ENCODE measurements around the gene BCO2. TPM values are rescaled to one million over a fixed set of nuclear protein-coding genes. Genes with fewer than 3 reads are reported as not detected.
A peak's percentile ranks its signal among the peaks of the same experiment; 100 is the strongest.

BCO2 gene
- total RNA-seq, 4 donors from 2014 or later = 1.2 to 28.2 (median 2.7) TPM

DNA sequence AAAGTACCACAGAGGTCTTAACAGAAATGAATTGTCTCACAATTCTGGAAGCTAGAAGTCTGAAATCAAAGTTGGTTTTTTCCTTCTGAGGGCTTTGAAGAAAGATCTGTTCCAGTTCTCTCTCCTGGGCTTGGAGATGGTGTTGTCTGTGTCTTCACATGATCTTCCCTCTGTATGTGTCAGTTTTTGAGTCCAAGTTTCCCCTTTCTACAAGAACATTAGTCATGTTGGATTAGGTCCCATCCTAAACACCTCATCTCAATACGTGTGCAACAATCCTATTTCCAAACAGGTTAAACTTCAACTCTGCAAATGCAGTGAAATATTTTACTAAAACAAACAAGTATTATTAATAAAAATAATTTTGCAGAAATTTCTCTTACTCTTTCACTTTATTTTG is 47.8 kb downstream of the BCO2 start:
- H3K27me3 ChIP-seq = no peaks in the 10 kb centered on the region
- no peaks in the 10 kb centered on the region for H3K36me3 ChIP-seq
- TF ChIP-seq POLR2A (IDR thresholded peaks at IDR 0.05) (no peak), EP300 (IDR thresholded peaks at IDR 0.05) (no peak), POLR2AphosphoS5 (IDR thresholded peaks at IDR 0.05) (no peak)
- TF ChIP-seq, protein P1, sequence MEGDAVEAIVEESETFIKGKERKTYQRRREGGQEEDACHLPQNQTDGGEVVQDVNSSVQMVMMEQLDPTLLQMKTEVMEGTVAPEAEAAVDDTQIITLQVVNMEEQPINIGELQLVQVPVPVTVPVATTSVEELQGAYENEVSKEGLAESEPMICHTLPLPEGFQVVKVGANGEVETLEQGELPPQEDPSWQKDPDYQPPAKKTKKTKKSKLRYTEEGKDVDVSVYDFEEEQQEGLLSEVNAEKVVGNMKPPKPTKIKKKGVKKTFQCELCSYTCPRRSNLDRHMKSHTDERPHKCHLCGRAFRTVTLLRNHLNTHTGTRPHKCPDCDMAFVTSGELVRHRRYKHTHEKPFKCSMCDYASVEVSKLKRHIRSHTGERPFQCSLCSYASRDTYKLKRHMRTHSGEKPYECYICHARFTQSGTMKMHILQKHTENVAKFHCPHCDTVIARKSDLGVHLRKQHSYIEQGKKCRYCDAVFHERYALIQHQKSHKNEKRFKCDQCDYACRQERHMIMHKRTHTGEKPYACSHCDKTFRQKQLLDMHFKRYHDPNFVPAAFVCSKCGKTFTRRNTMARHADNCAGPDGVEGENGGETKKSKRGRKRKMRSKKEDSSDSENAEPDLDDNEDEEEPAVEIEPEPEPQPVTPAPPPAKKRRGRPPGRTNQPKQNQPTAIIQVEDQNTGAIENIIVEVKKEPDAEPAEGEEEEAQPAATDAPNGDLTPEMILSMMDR (IDR thresholded peaks at IDR 0.05) = no peak
- WGBS = 26% methylated on average over 1 of the region's 1 CpG
- H3K4me3 ChIP-seq = no peak overlapping the region
- no peak for DNase-seq (ENCODE audit: low spot score in 2 of 2)
- H3K27ac ChIP-seq = peak overlapping the region; percentile 67
- H3K4me1 ChIP-seq = peaks cover 30% of the 10 kb centered on the region
- H3K9me3 ChIP-seq = no peaks in the 10 kb centered on the region

DNA sequence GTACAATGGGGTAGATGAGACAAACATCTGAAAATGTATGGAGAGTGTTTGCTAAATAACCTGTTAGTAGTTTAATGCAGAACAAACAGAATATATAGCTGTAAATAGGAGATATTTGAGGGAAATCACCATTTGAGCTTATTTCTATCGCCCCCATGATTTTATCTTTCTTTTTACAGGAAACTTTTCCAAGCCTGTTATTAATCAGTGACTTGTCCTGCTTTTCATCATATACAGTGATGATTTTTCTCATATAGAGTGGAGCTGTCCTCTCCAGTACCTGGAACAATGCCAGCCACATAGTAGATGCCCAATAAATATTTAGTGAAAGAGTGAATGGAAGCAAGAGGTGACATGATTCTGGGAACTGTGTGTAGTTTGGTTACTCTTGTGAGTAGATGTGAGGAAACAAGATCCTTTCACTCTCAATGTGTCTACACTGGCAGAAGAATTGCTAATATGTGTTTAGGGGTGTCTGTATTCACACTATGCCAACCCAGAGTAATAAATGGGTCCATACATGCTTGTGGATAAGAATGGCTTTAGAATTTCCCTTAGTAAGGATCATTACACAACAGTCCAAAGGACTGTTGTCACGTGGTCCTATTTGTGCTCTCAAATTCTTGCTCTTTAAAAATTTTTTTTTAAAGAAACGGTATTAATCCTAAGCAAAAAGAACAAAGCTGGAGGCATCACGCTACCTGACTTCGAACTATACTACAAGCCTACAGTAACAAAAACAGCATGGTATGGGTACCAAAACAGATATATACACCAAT is 48.6 kb downstream of the BCO2 start:
- Histone ChIP-seq H3K27me3 (no peaks in the 10 kb centered on the region), H3K4me3 (no peak overlapping the region), H3K36me3 (no peaks in the 10 kb centered on the region), H3K4me1 (peaks cover 32% of the 10 kb centered on the region), H3K27ac (no peak overlapping the region), H3K9me3 (no peaks in the 10 kb centered on the region)
- TF ChIP-seq POLR2AphosphoS5 (IDR thresholded peaks at IDR 0.05) = no peak
- TF ChIP-seq POLR2A (IDR thresholded peaks at IDR 0.05) = no peak
- TF ChIP-seq, protein P1 (IDR thresholded peaks at IDR 0.05) = no peak
- TF ChIP-seq EP300 (IDR thresholded peaks at IDR 0.05) = no peak
- DNase-seq (ENCODE audit: low spot score in 2 of 2) = no peak
- 89% methylated on average over 5 of the region's 5 CpGs for WGBS

DNA sequence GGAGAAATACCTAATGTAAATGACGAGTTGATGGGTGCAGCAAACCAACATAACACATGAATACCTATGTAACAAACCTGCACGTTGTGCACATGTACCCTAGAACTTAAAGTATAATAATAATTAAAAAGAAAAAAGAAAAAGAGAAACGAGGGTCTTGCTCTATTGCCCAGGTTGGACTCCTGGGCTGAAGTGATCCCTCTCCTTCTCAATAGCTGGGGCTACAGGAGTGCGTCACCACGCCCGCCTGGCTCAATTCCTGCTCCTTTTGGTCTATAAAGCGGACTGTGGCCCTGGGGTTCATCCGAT is 50.4 kb downstream of the BCO2 start:
- Histone ChIP-seq H3K27me3 (no peaks in the 10 kb centered on the region), H3K9me3 (no peaks in the 10 kb centered on the region), H3K4me1 (peaks cover 32% of the 10 kb centered on the region), H3K4me3 (peak overlapping the region; percentile 80), H3K36me3 (peaks cover 8% of the 10 kb centered on the region), H3K27ac (peak overlapping the region; percentile 94)
- WGBS = 29% methylated on average over 8 of the region's 8 CpGs
- TF ChIP-seq POLR2AphosphoS5 (IDR thresholded peaks at IDR 0.05) (no peak), EP300 (IDR thresholded peaks at IDR 0.05) (no peak), POLR2A (IDR thresholded peaks at IDR 0.05) (no peak)
- TF ChIP-seq, protein P1 (IDR thresholded peaks at IDR 0.05) = no peak
- peak; percentile 87 for DNase-seq (ENCODE audit: low spot score in 2 of 2)

DNA sequence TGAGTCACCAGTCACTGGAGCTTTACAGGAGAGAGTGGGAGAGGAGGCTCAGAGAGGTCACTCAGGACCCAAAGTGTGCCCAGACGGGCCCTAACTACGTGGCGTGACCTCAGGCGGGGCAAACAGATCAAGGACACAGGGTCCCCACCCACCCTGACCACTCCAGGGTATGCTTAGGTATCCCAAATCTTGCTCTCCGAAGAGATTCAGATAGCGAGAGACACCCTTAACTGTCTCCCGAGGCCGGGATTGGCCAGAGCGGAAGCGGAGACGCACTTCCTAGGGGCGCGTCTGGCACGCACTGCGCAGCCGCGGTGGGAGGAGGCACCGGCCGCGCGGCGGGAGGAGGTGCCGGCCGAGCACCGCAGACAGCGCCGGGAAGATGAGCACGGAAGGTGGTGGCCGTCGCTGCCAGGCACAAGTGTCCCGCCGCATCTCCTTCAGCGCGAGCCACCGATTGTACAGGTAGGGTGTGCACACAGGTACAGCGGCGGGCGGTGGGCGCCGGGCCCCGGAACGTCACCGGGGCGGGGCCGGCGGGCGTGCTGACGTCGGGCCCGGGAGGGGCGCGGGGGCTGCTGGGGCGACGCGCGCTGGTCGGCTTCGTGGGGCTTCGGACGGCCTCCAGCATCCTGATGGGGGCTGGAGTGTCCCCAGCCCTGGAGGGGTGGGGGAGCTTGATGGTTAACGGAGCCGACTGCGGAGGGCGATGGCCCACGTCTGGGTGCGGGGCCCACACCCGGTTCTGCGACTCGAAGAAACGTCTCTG is 50.9 kb downstream of the BCO2 start, which contains the start of gene PTS:
Gene PTS (plus strand): TSS at position 367 of the 769 bp plus-strand sequence. CDS start 16 bp downstream, at position 383.
- peak within 1 kb of the TSS; percentile 80 for H3K4me3 ChIP-seq
- peaks cover 32% of the 10 kb centered on the region for H3K4me1 ChIP-seq
- WGBS = 2% methylated on average over 9 of the region's 70 CpGs
- H3K9me3 ChIP-seq = no peaks in the 10 kb centered on the region
- no peaks in the 10 kb centered on the region for H3K27me3 ChIP-seq
- peak; percentile 90 to 91 for DNase-seq (ENCODE audit: low spot score in 2 of 2)
- H3K27ac ChIP-seq = peak within 1 kb of the TSS; percentile 94
- peaks cover 11% of the 10 kb centered on the region for H3K36me3 ChIP-seq
- peak in 2 of 3 donors; percentile 63 to 71 for TF ChIP-seq POLR2AphosphoS5 (IDR thresholded peaks at IDR 0.05)
- TF ChIP-seq POLR2A (IDR thresholded peaks at IDR 0.05) = peak; percentile 60 to 92
- TF ChIP-seq EP300 (IDR thresholded peaks at IDR 0.05) = peak; percentile 3
- TF ChIP-seq, protein P1 (IDR thresholded peaks at IDR 0.05) = no peak

DNA sequence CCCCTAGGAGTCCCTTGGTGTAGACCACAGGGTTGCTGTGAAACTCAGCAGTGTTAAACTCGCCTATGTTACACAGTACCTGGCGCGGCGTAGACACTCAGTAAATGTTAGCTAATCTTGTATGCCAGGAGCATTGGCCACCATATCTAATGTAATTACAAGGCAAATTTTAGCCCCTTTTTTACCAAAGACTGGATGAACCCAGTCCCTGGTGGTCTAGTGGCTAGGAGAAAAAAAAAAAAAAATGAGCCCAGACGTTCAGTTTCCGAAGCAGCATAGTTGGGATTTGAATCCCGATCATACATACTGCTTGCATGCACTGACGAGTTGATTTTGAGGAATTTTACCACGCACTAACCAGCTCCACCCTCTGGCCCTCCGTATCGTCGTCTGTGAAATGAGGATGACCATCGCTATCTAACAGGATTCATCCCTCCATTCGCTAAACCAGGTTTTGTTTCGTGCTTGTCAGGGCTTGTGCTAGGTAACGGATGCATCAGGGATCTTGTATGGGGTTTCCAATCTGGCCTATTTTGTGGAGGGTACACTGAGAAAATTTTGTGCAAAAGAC is 51.6 kb downstream of the BCO2 start:
- H3K36me3 ChIP-seq = peaks cover 18% of the 10 kb centered on the region
- no peak for TF ChIP-seq POLR2A (IDR thresholded peaks at IDR 0.05)
- TF ChIP-seq EP300 (IDR thresholded peaks at IDR 0.05) = no peak
- TF ChIP-seq, protein P1 (IDR thresholded peaks at IDR 0.05) = no peak
- no peak for TF ChIP-seq POLR2AphosphoS5 (IDR thresholded peaks at IDR 0.05)
- peak overlapping the region; percentile 80 for H3K4me3 ChIP-seq
- WGBS = 3% methylated on average over 16 of the region's 16 CpGs
- peak overlapping the region; percentile 94 for H3K27ac ChIP-seq
- H3K4me1 ChIP-seq = peaks cover 27% of the 10 kb centered on the region
- no peaks in the 10 kb centered on the region for H3K27me3 ChIP-seq
- DNase-seq (ENCODE audit: low spot score in 2 of 2) = no peak
- H3K9me3 ChIP-seq = no peaks in the 10 kb centered on the region
